PC-3 (cell line): ENCODE results near the gene DICER1.

Source experiments
- EZH2 ChIP-seq: fragments of 300-600 bp; sonication (generic); IDR thresholded peaks from one replicate; pipeline ENCODE4 v1.6.1; 2017; ENCODE audit warnings: antibody characterized with exemption, mild to moderate bottlenecking, low read length; ENCODE audit not compliant: unreplicated experiment
- EZH2phosphoT487 ChIP-seq: fragments of 300-600 bp; sonication (generic); IDR thresholded peaks from 2 replicates; pipeline ENCODE4 v1.6.1; 2018; ENCODE audit warnings: mild to moderate bottlenecking, antibody characterized with exemption, low read length, borderline replicate concordance
- TF ChIP-seq, protein P1 (sequence below): fragments of 300-600 bp; sonication (generic); conservative IDR thresholded peaks from 2 replicates; pipeline ENCODE4 v1.5.1; 2017; ENCODE audit warnings: antibody characterized with exemption, low read depth, mild to moderate bottlenecking, low read length

DNA sequence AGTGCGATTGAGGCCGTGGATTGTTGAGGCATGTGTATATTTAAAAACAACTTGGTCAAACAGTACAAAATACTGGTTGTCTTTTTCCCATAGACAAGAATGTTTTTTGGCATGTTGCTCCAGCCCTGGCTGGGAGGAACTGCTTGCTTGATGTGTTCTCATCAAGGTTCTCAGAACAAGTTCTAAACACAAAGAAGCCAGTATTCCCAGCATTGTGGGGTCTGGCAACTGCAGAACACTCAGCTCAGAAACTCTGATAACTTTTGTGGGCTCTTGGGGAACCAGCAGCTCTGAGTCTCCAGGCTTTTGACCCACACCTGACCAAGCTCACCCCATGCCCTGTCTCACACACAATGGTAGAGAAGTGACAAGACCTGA is 27.1 kb upstream of the DICER1 start:
- TF ChIP-seq EZH2 = no peak
- TF ChIP-seq, protein P1, sequence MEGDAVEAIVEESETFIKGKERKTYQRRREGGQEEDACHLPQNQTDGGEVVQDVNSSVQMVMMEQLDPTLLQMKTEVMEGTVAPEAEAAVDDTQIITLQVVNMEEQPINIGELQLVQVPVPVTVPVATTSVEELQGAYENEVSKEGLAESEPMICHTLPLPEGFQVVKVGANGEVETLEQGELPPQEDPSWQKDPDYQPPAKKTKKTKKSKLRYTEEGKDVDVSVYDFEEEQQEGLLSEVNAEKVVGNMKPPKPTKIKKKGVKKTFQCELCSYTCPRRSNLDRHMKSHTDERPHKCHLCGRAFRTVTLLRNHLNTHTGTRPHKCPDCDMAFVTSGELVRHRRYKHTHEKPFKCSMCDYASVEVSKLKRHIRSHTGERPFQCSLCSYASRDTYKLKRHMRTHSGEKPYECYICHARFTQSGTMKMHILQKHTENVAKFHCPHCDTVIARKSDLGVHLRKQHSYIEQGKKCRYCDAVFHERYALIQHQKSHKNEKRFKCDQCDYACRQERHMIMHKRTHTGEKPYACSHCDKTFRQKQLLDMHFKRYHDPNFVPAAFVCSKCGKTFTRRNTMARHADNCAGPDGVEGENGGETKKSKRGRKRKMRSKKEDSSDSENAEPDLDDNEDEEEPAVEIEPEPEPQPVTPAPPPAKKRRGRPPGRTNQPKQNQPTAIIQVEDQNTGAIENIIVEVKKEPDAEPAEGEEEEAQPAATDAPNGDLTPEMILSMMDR = no peak
- TF ChIP-seq EZH2phosphoT487 = no peak
